Osteoblast (primary cell): ENCODE results near the gene CAPZB. TPM values are rescaled to one million over a fixed set of nuclear protein-coding genes. Genes with fewer than 3 reads are reported as not detected.

Experiments
- DNase-seq: peaks from one replicate; pipeline ENCODE4 v3.0.0; 2011; ENCODE audit warnings: low spot score, mixed read lengths; ENCODE audit not compliant: insufficient read length; ENCODE audit errors: missing footprints
- H2AFZ ChIP-seq: 2 replicates; pipeline ENCODE4 v1.6.0; 2011; ENCODE audit warnings: mild to moderate bottlenecking, low read length
- H3K27ac ChIP-seq: 2 replicates; pipeline ENCODE4 v1.5.1; 2011; ENCODE audit warnings: mild to moderate bottlenecking, low read depth, low read length, moderate library complexity
- H3K27me3 ChIP-seq: 2 replicates; pipeline ENCODE4 v1.6.0; 2012; ENCODE audit warnings: mild to moderate bottlenecking, control low read depth, inconsistent platforms, low read length, moderate library complexity; ENCODE audit not compliant: insufficient read depth
- H3K36me3 ChIP-seq: 2 replicates; pipeline ENCODE4 v1.5.1; 2011; ENCODE audit warnings: mild to moderate bottlenecking, low read length, control low read depth, moderate library complexity; ENCODE audit not compliant: insufficient read depth
- H3K4me1 ChIP-seq: 2 replicates; pipeline ENCODE4 v1.5.1; 2011; ENCODE audit warnings: mild to moderate bottlenecking, low read length, control low read depth, moderate library complexity; ENCODE audit not compliant: insufficient read depth
- H3K4me2 ChIP-seq: 2 replicates; pipeline ENCODE4 v1.6.0; 2011; ENCODE audit warnings: mild to moderate bottlenecking, low read length; ENCODE audit not compliant: insufficient read depth
- H3K4me3 ChIP-seq: fragments of 200-600 bp; sonication (generic); 3 replicates; pipeline ENCODE4 v1.5.1; 2012; ENCODE audit warnings: mild to moderate bottlenecking, low read length, inconsistent platforms; ENCODE audit not compliant: insufficient read depth
- H3K79me2 ChIP-seq: 2 replicates; pipeline ENCODE4 v1.6.0; 2012; ENCODE audit warnings: mild to moderate bottlenecking, low read length, control low read depth, inconsistent platforms; ENCODE audit not compliant: insufficient read depth
- H3K9me3 ChIP-seq: 2 replicates; pipeline ENCODE4 v1.5.1; 2011; ENCODE audit warnings: low read depth, low read length, control low read depth
- H4K20me1 ChIP-seq: 2 replicates; pipeline ENCODE4 v1.6.0; 2012; ENCODE audit warnings: mild to moderate bottlenecking, low read length, control low read depth; ENCODE audit not compliant: insufficient read depth
- CTCF ChIP-seq: IDR thresholded peaks from 2 replicates; pipeline ENCODE4 v1.5.1; 2011; ENCODE audit warnings: mild to moderate bottlenecking, low read depth, low read length, moderate library complexity; ENCODE audit errors: extremely low read depth
- total RNA-seq: library from RNA; depleted of rRNA; stranded (reverse); fragments of >200 nt; gene quantifications from 2 replicates; pipeline ENCODE4 v1.2.3, GENCODE V29; 2012

The CAPZB gene
- total RNA-seq, 1 donor: 217 TPM

GRCh38 chr1:19381261-19381660 is 104.1 kb downstream of the CAPZB start:
- Histone ChIP-seq H3K27ac (no peak overlapping the region), H3K4me3 (no peak overlapping the region), H3K4me2 (no peak overlapping the region), H3K4me1 (peaks cover 17% of the 10 kb centered on the region), H3K36me3 (peaks cover 77% of the 10 kb centered on the region), H3K79me2 (peaks cover 74% of the 10 kb centered on the region), H3K27me3 (no peaks in the 10 kb centered on the region), H3K9me3 (no peaks in the 10 kb centered on the region), H4K20me1 (peaks cover 33% of the 10 kb centered on the region), H2AFZ (no peak overlapping the region)
- no peak for DNase-seq
- TF ChIP-seq CTCF: no peak

DNA sequence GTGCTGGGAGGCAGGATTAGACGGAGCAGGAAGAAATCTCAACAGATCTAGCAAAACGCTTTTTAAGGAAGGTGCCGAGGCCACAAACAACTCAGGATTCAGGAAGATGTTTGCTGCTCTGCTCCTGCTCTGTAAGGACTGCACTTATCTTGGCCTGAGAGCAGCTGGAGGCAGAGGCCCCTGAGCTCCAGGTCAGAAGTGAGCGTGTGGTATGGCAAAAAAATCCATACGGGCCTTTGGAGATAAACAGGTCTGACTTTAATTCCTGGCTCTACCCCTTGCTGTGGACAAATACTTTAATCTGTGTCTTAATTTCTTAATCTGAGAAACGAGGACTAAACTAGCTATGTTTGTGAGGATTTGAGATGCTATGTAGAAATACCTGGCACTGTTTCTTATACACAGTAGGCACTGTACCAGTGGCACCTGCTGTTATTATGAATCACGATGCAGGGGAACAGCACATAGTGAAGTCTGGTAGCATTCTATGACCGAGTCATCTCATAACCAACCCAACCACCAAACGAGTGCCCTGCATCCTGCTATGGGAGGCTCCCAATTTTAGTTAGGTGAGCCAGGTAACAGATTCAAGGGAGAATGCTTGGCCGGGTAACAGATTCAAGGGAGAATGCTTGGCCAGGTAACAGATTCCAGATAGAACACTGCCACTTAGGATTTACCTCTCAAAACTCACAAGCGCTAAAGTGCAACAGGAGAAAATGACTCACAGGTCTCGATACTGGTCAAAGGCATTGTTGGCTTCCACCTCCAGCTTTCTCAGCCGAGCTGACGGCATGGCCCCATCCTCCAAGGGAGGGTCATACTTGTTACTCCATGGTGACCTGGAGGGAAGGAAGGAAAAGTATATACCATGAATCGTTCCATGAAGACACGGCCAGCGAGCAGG is 107.3 kb downstream of the CAPZB start:
- Histone ChIP-seq H2AFZ (no peak overlapping the region), H4K20me1 (peaks cover 49% of the 10 kb centered on the region), H3K4me2 (no peak overlapping the region), H3K27me3 (no peaks in the 10 kb centered on the region), H3K9me3 (no peaks in the 10 kb centered on the region), H3K36me3 (peaks cover 85% of the 10 kb centered on the region), H3K4me1 (peaks cover 17% of the 10 kb centered on the region), H3K27ac (no peak overlapping the region), H3K79me2 (peaks cover 74% of the 10 kb centered on the region), H3K4me3 (no peak overlapping the region)
- DNase-seq: no peak
- TF ChIP-seq CTCF: no peak

- peak; percentile 62 for DNase-seq
- Histone ChIP-seq H3K79me2 (peaks cover 78% of the 10 kb centered on the region), H3K27ac (peak overlapping the region; percentile 82), H2AFZ (no peak overlapping the region), H4K20me1 (peaks cover 59% of the 10 kb centered on the region), H3K4me1 (peaks cover 17% of the 10 kb centered on the region), H3K36me3 (peaks cover 82% of the 10 kb centered on the region), H3K27me3 (no peaks in the 10 kb centered on the region), H3K9me3 (no peaks in the 10 kb centered on the region), H3K4me2 (no peak overlapping the region), H3K4me3 (no peak overlapping the region)
- TF ChIP-seq CTCF: no peak
Observed at GRCh38 chr1:19376428-19377372, 108.6 kb downstream of the CAPZB start.
